HL-60/S4 treated with retinoic acid at 250 ng/mL for 4 days and 3 days (cell line): ENCODE results near the gene MUC4.

ENCODE experiments used
- in situ Hi-C: fragments of 300-500 bp; cut with MboI; formaldehyde crosslinking; loops from 2 replicates; pipeline ENCODE4 v1.7.0; 2022; ENCODE audit warnings: low sequenced_read_pairs

Gene MUC4

GRCh38 chr3:195811756-195812155 is at the start of gene MUC4:
Gene MUC4, minus strand, starts transcription at chr3:195811929. Its CDS starts 112 bp downstream, at chr3:195811817.
- in situ Hi-C loops = no loop called here

- in situ Hi-C loops = no loop called here
Observed at GRCh38 chr3:195860456-195860855, 48.7 kb upstream of the MUC4 start.

GRCh38 chr3:195859846-195860411 is 48.2 kb upstream of the MUC4 start:
- in situ Hi-C loops = no loop called here

GRCh38 chr3:195859061-195859845 is 47.5 kb upstream of the MUC4 start:
- in situ Hi-C loops = no loop called here

- in situ Hi-C loops = no loop called here
Observed at GRCh38 chr3:195856410-195857084, 44.8 kb upstream of the MUC4 start.

GRCh38 chr3:195855471-195856409 is 44.0 kb upstream of the MUC4 start:
- in situ Hi-C loops = no loop called here

- in situ Hi-C loops = no loop called here
Observed at GRCh38 chr3:195854628-195855294, 43.0 kb upstream of the MUC4 start.

- in situ Hi-C loops = no loop called here
Observed at GRCh38 chr3:195853996-195854395, 42.3 kb upstream of the MUC4 start.

- in situ Hi-C loops = no loop called here
Observed at GRCh38 chr3:195853036-195853435, 41.3 kb upstream of the MUC4 start.

- in situ Hi-C loops = no loop called here
Observed at GRCh38 chr3:195850857-195851543, 39.3 kb upstream of the MUC4 start.

- in situ Hi-C loops = no loop called here
Observed at GRCh38 chr3:195849322-195850074, 37.8 kb upstream of the MUC4 start.

- in situ Hi-C loops = no loop called here
Observed at GRCh38 chr3:195847055-195847950, 35.6 kb upstream of the MUC4 start.

- in situ Hi-C loops = no loop called here
Observed at GRCh38 chr3:195845483-195845882, 33.8 kb upstream of the MUC4 start.

GRCh38 chr3:195844671-195845218 is 33.0 kb upstream of the MUC4 start:
- in situ Hi-C loops = no loop called here

GRCh38 chr3:195839260-195840010 is 27.7 kb upstream of the MUC4 start:
- in situ Hi-C loops = no loop called here

- in situ Hi-C loops = no loop called here
Observed at GRCh38 chr3:195838714-195839113, 27.0 kb upstream of the MUC4 start.

- in situ Hi-C loops = no loop called here
Observed at GRCh38 chr3:195836476-195837135, 24.9 kb upstream of the MUC4 start.
